GM12891 (cell line): ENCODE results near the gene SIRT5.

Experiments used
- POLR2AphosphoS5 ChIP-seq: IDR thresholded peaks from 2 replicates; pipeline ENCODE4 v1.6.1; 2011; ENCODE audit warnings: low read depth, low read length, control low read depth
- TAF1 ChIP-seq: IDR thresholded peaks from 2 replicates; pipeline ENCODE4 v1.6.1; 2011; ENCODE audit warnings: low read depth, low read length, control low read depth

- TF ChIP-seq POLR2AphosphoS5 (no peak), TAF1 (no peak)
Observed at GRCh38 chr6:13524801-13525508, 49.4 kb upstream of the SIRT5 start.
